ENCODE data around the gene MLLT11. TPM values are rescaled to one million over a fixed set of nuclear protein-coding genes. Genes with fewer than 3 reads are reported as not detected.
"Not testable (repeated sequence)": the region's sequence is repeated elsewhere in the genome, so short reads cannot be mapped to it uniquely, and the experiment has no call there.

Gene MLLT11
- total and polyA plus RNA-seq, 5 donors from 2014 or later: 3.1 to 4.4 (median 4.2) TPM

GRCh38 chr1:151069103-151069486 is 8.9 kb downstream of the MLLT11 start:
- Histone ChIP-seq H3K27me3 (ENCODE audit: control insufficient read depth, insufficient read depth, low read length) (no peaks in the 10 kb centered on the region), H3K9me3 (ENCODE audit: control insufficient read depth in 2 of 2, low read length in 2 of 2) (no peaks in the 10 kb centered on the region), H3K4me1 (ENCODE audit: control insufficient read depth, insufficient read depth, low read length, poor library complexity, severe bottlenecking) (peaks cover 18% of the 10 kb centered on the region), H3K27ac (ENCODE audit: insufficient read depth, low read length, poor library complexity, severe bottlenecking) (no peak overlapping the region), H3K4me3 (ENCODE audit: low read depth, low read length) (no peak overlapping the region), H3K36me3 (ENCODE audit: control insufficient read depth, insufficient read depth, low read length) (no peaks in the 10 kb centered on the region)
- ATAC-seq (ENCODE audit: low read depth in 2 of 2) (no peak), DNase-seq (no peak)
- peaks cover 10% of the 10 kb centered on the region for H3K27me3 Mint-ChIP-seq
- H3K4me1 Mint-ChIP-seq: peaks cover 9 to 32% (median 22%) of the 10 kb centered on the region in 4 donors
- H3K27ac Mint-ChIP-seq: peak overlapping the region; percentile 73 to 99 (median 73)
- peaks cover 10% of the 10 kb centered on the region for H3K36me3 Mint-ChIP-seq
- peak overlapping the region; percentile 98 to 100 (median 100) for H3K4me3 Mint-ChIP-seq
- no peaks in the 10 kb centered on the region for H3K9me3 Mint-ChIP-seq

DNA sequence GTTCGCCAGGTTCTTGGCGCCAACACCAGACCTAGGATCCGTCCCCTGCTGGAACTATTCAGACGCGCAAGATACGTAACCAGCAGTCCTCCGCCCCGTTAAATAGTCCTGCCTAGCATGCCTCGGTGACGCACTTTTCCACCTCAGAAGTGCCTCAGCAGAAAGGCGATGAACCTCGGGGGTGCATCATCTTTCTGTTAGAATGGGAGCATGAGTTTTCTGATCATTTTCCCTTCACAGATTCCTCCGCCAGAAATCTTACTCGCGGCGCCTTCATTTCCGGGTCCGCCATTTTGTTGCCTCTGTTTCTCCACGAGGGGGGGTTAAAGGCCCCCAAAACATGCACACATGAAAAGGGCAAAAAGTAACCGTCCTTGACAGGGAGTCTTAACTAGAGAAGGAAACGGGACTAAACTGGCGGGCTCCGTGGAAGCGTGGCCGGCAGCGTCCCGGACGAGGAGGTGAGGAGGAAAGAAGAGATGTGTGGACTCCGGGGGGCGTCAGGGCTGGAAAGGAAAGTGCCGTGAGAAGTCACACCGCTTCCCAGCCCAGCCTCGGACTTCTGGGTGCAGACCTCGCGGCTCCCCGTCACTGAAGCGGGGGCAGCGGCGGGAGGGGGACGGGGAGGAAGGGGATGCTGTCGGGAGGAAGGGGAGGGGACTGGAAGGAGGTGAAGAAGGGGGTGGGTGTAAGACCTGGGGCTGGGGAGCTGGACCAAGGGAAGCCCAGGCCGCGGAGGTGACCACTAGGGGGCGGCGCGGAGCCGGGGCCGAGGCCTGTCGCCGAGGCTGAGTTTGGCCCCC is 10.5 kb downstream of the MLLT11 start, which contains the start of gene GABPB2:
Gene GABPB2, plus strand, starts transcription at position 288 of the 803 bp plus-strand sequence. CDS start 17,429 bp downstream, outside the sequence.
- H3K4me3 Mint-ChIP-seq: peak within 1 kb of the TSS; percentile 98 to 100 (median 100)
- H3K27me3 Mint-ChIP-seq: peaks cover 10% of the 10 kb centered on the region
- H3K9me3 Mint-ChIP-seq: no peaks in the 10 kb centered on the region
- no peaks in the 10 kb centered on the region for H3K27me3 ChIP-seq (ENCODE audit: control insufficient read depth, insufficient read depth, low read length)
- DNase-seq (peak; percentile 76 to 92 (median 89)), ATAC-seq (ENCODE audit: low read depth in 2 of 2) (peak; percentile 84 to 85)
- H3K27ac ChIP-seq (ENCODE audit: insufficient read depth, low read length, poor library complexity, severe bottlenecking): peak within 1 kb of the TSS; percentile 95
- peak within 1 kb of the TSS; percentile 99 to 100 (median 99) for H3K27ac Mint-ChIP-seq
- no peaks in the 10 kb centered on the region for H3K9me3 ChIP-seq (ENCODE audit: control insufficient read depth in 2 of 2, low read length in 2 of 2)
- H3K36me3 Mint-ChIP-seq: peaks cover 10% of the 10 kb centered on the region
- peak within 1 kb of the TSS; percentile 97 for H3K4me3 ChIP-seq (ENCODE audit: low read depth, low read length)
- H3K36me3 ChIP-seq (ENCODE audit: control insufficient read depth, insufficient read depth, low read length): no peaks in the 10 kb centered on the region
- H3K4me1 ChIP-seq (ENCODE audit: control insufficient read depth, insufficient read depth, low read length, poor library complexity, severe bottlenecking): peaks cover 18% of the 10 kb centered on the region
- peaks cover 5 to 33% (median 23%) of the 10 kb centered on the region in 4 donors for H3K4me1 Mint-ChIP-seq

- Histone ChIP-seq H3K4me1 (ENCODE audit: control insufficient read depth, insufficient read depth, low read length, poor library complexity, severe bottlenecking) (peaks cover 18% of the 10 kb centered on the region), H3K9me3 (ENCODE audit: control insufficient read depth in 2 of 2, low read length in 2 of 2) (no peaks in the 10 kb centered on the region), H3K4me3 (ENCODE audit: low read depth, low read length) (no peak overlapping the region), H3K27ac (ENCODE audit: insufficient read depth, low read length, poor library complexity, severe bottlenecking) (peak overlapping the region; percentile 95), H3K36me3 (ENCODE audit: control insufficient read depth, insufficient read depth, low read length) (no peaks in the 10 kb centered on the region), H3K27me3 (ENCODE audit: control insufficient read depth, insufficient read depth, low read length) (no peaks in the 10 kb centered on the region)
- H3K36me3 Mint-ChIP-seq: peaks cover 10% of the 10 kb centered on the region
- peaks cover 5 to 37% (median 25%) of the 10 kb centered on the region in 4 donors for H3K4me1 Mint-ChIP-seq
- peak overlapping the region; percentile 20 to 99 (median 99) for H3K27ac Mint-ChIP-seq
- DNase-seq: no peak
- peak overlapping the region; percentile 98 to 100 (median 100) for H3K4me3 Mint-ChIP-seq
- peaks cover 10% of the 10 kb centered on the region for H3K27me3 Mint-ChIP-seq
- ATAC-seq (ENCODE audit: low read depth in 2 of 2): no peak
- H3K9me3 Mint-ChIP-seq: no peaks in the 10 kb centered on the region
Measured at GRCh38 chr1:151072224-151072623, 12.0 kb downstream of the MLLT11 start.

DNA sequence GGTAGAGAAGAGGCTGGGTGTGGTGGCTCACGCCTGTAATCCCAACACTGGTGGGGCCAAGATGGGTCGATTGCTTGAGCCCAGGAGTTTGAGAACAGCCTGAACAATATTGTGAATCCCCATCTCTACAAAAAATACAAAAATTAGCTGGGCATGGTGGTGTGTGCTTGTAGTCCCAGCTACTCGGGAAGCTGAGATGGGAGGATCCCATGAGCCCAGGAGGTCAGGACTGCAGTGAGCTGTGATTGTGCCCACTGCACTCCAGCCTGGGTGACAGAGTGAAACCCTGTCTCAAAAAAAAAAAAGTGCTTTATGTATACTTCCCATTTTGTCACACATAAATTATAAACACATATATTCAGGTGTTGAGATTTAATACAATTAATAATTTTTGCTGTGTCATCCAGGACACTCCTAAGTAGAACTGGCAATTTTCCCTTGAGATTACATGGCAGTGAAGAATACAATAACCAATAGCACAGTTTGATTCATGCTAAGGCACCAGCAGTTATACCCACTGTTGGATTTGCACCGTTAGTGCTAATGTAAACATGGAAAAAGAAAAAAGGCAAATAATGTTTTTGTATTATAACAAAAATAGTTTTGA is 25.9 kb downstream of the MLLT11 start:
- Mint-ChIP-seq H3K4me3 (no peak overlapping the region), H3K36me3 (peaks cover 6% of the 10 kb centered on the region), H3K27me3 (no peaks in the 10 kb centered on the region), H3K9me3 (no peaks in the 10 kb centered on the region), H3K27ac (peak overlapping the region in 1 of 3 donors; percentile 52), H3K4me1 (peaks cover 0 to 3% (median 0%) of the 10 kb centered on the region in 4 donors)
- Histone ChIP-seq H3K36me3 (ENCODE audit: control insufficient read depth, insufficient read depth, low read length) (no peaks in the 10 kb centered on the region), H3K27ac (ENCODE audit: insufficient read depth, low read length, poor library complexity, severe bottlenecking) (no peak overlapping the region), H3K9me3 (ENCODE audit: control insufficient read depth in 2 of 2, low read length in 2 of 2) (no peaks in the 10 kb centered on the region), H3K4me1 (ENCODE audit: control insufficient read depth, insufficient read depth, low read length, poor library complexity, severe bottlenecking) (no peaks in the 10 kb centered on the region), H3K27me3 (ENCODE audit: control insufficient read depth, insufficient read depth, low read length) (no peaks in the 10 kb centered on the region), H3K4me3 (ENCODE audit: low read depth, low read length) (no peak overlapping the region)
- DNase-seq (no peak), ATAC-seq (ENCODE audit: low read depth in 2 of 2) (no peak)

GRCh38 chr1:151097426-151097825 is 37.2 kb downstream of the MLLT11 start:
- H3K36me3 ChIP-seq (ENCODE audit: control insufficient read depth, insufficient read depth, low read length); H3K4me3 Mint-ChIP-seq; H3K27ac Mint-ChIP-seq; H3K4me1 Mint-ChIP-seq; DNase-seq; ATAC-seq (ENCODE audit: low read depth in 2 of 2); H3K27me3 ChIP-seq (ENCODE audit: control insufficient read depth, insufficient read depth, low read length); H3K9me3 Mint-ChIP-seq; H3K4me3 ChIP-seq (ENCODE audit: low read depth, low read length); H3K36me3 Mint-ChIP-seq; H3K27me3 Mint-ChIP-seq; H3K9me3 ChIP-seq (ENCODE audit: control insufficient read depth in 2 of 2, low read length in 2 of 2); H3K4me1 ChIP-seq (ENCODE audit: control insufficient read depth, insufficient read depth, low read length, poor library complexity, severe bottlenecking); H3K27ac ChIP-seq (ENCODE audit: insufficient read depth, low read length, poor library complexity, severe bottlenecking): not testable (repeated sequence)

GRCh38 chr1:151098126-151098525 is 37.9 kb downstream of the MLLT11 start:
- Histone ChIP-seq H3K4me3 (ENCODE audit: low read depth, low read length) (no peak overlapping the region), H3K4me1 (ENCODE audit: control insufficient read depth, insufficient read depth, low read length, poor library complexity, severe bottlenecking) (no peaks in the 10 kb centered on the region), H3K27me3 (ENCODE audit: control insufficient read depth, insufficient read depth, low read length) (no peaks in the 10 kb centered on the region), H3K27ac (ENCODE audit: insufficient read depth, low read length, poor library complexity, severe bottlenecking) (no peak overlapping the region), H3K36me3 (ENCODE audit: control insufficient read depth, insufficient read depth, low read length) (peaks cover 7% of the 10 kb centered on the region), H3K9me3 (ENCODE audit: control insufficient read depth in 2 of 2, low read length in 2 of 2) (no peaks in the 10 kb centered on the region)
- H3K4me1 Mint-ChIP-seq: no peaks in the 10 kb centered on the region
- H3K36me3 Mint-ChIP-seq: peaks cover 5% of the 10 kb centered on the region
- no peak overlapping the region for H3K4me3 Mint-ChIP-seq
- DNase-seq (no peak), ATAC-seq (ENCODE audit: low read depth in 2 of 2) (no peak)
- H3K27me3 Mint-ChIP-seq: no peaks in the 10 kb centered on the region
- no peak overlapping the region for H3K27ac Mint-ChIP-seq
- H3K9me3 Mint-ChIP-seq: no peaks in the 10 kb centered on the region

DNA sequence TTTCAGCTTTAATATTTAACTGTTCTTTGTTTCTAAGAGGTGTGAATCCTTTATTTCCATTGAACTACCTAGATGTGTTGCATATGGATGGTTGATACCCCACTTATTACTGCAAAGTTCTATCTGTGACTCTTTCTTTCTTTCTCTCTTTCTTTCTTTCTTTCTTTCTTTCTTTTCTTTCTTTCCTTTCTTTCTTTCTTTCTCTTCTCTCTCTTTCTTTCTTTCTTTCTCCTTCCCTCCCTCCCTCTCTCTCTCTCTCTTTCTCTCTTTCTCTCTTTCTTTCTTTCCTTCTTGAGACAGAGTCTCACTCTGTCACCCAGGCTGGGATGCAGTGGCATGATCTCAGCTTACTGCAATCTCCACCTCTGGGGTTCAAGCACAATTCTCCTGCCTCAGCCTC is 44.4 kb downstream of the MLLT11 start:
- Histone ChIP-seq H3K27me3 (ENCODE audit: control insufficient read depth, insufficient read depth, low read length) (no peaks in the 10 kb centered on the region), H3K4me1 (ENCODE audit: control insufficient read depth, insufficient read depth, low read length, poor library complexity, severe bottlenecking) (no peaks in the 10 kb centered on the region), H3K9me3 (ENCODE audit: control insufficient read depth in 2 of 2, low read length in 2 of 2) (no peaks in the 10 kb centered on the region), H3K4me3 (ENCODE audit: low read depth, low read length) (no peak overlapping the region), H3K36me3 (ENCODE audit: control insufficient read depth, insufficient read depth, low read length) (peaks cover 17% of the 10 kb centered on the region), H3K27ac (ENCODE audit: insufficient read depth, low read length, poor library complexity, severe bottlenecking) (no peak overlapping the region)
- H3K4me3 Mint-ChIP-seq: no peak overlapping the region
- DNase-seq: no peak
- peaks cover 0 to 5% (median 0%) of the 10 kb centered on the region in 4 donors for H3K4me1 Mint-ChIP-seq
- no peaks in the 10 kb centered on the region for H3K9me3 Mint-ChIP-seq
- no peak overlapping the region for H3K27ac Mint-ChIP-seq
- no peaks in the 10 kb centered on the region for H3K27me3 Mint-ChIP-seq
- peaks cover 19% of the 10 kb centered on the region for H3K36me3 Mint-ChIP-seq
- no peak for ATAC-seq (ENCODE audit: low read depth in 2 of 2)

Data from CD4-positive, CD25-positive, alpha-beta regulatory T cell (primary cell).